Stomach (tissue), 9 donors: ENCODE measurements around the gene ETS1. TPM values are rescaled to one million over a fixed set of nuclear protein-coding genes. Genes with fewer than 3 reads are reported as not detected.

Experiments
- DNase-seq, 2 donors: peaks; one replicate each; pipeline versions ENCODE4 v3.0.0 to v3.0.0-alpha.2; 2013 to 2019
- H3K27ac ChIP-seq, 5 donors: fragments of 200-600 bp in 4 of 5; sonication (generic) in 4 of 5; one replicate each; pipeline ENCODE4 v1.5.1; 2013 to 2019; ENCODE audit warnings: mild to moderate bottlenecking in 1 of 5, moderate library complexity in 1 of 5
- H3K27me3 ChIP-seq, 3 donors: fragments of 200-600 bp; sonication (generic); one replicate each; pipeline ENCODE4 v1.5.1; 2017 to 2019; ENCODE audit warnings: mixed run types in 1 of 3
- H3K36me3 ChIP-seq, 4 donors: fragments of 200-600 bp; sonication (generic); 1 replicate in 3 of 4; 2 replicates in 1 of 4; pipeline ENCODE4 v1.5.1; 2016 to 2019
- H3K4me1 ChIP-seq, 4 donors: fragments of 200-600 bp; sonication (generic); one replicate each; pipeline ENCODE4 v1.5.1; 2016 to 2019
- H3K4me3 ChIP-seq, 4 donors: fragments of 200-600 bp; sonication (generic) in 3 of 4; one replicate each; pipeline ENCODE4 v1.5.1; 2016 to 2019; ENCODE audit warnings: mild to moderate bottlenecking in 1 of 4
- H3K9me3 ChIP-seq, 4 donors: fragments of 200-600 bp; sonication (generic); one replicate each; pipeline ENCODE4 v1.5.1; 2016 to 2019
- CTCF ChIP-seq, 7 experiments: fragments of 450-650 bp in 4 of 7; fragments of 200-600 bp in 3 of 7; sonication (generic) in 3 of 7; IDR thresholded peaks; one replicate each; pipeline ENCODE4 v1.5.1; 2016 to 2019; ENCODE audit warnings: antibody characterized with exemption in 7 of 7, control low read depth in 2 of 7, mild to moderate bottlenecking in 1 of 7
- EP300 ChIP-seq: sonication (generic); formaldehyde crosslinking; IDR thresholded peaks from one replicate; pipeline ENCODE4 v1.6.1; 2017; ENCODE audit warnings: antibody characterized with exemption
- POLR2A ChIP-seq, 4 donors: fragments of 450-650 bp; IDR thresholded peaks; one replicate each; pipeline ENCODE4 v1.6.1; 2016; ENCODE audit warnings: antibody characterized with exemption in 4 of 4, control low read depth in 2 of 4, mild to moderate bottlenecking in 1 of 4, moderate library complexity in 1 of 4
- POLR2AphosphoS5 ChIP-seq, 3 donors: sonication (generic); formaldehyde crosslinking; IDR thresholded peaks; one replicate each; pipeline ENCODE4 v1.6.1; 2016; ENCODE audit warnings: antibody characterized with exemption in 3 of 3
- WGBS, 5 donors: extraction: QIAGEN DNeasy Blood & Tissue Kit in 3 of 5; methylation state at CpG; one replicate each; pipeline versions ENCODE4 v1.1.5 to v1.1.7; 2013 to 2018; 5-methylcytosine and 5-hydroxymethylcytosine counted together
- intact Hi-C: fragments of 100-400 bp; cut with DNase I; formaldehyde crosslinking; loops from one replicate; pipeline ENCODE4 v1.15.1; 2023; ENCODE audit warnings: low total_unique reads
- polyA plus RNA-seq, 3 donors: library from polyadenylated mRNA; stranded (reverse); fragments of 200-250 nt; gene quantifications; one replicate each; pipeline ENCODE4 v1.2.3, GENCODE V29; 2013
- total RNA-seq, 5 donors: library from RNA; depleted of rRNA; stranded (reverse); fragments of >200 nt; gene quantifications; one replicate each; pipeline versions ENCODE4 v1.1.0 to v1.2.3, GENCODE V29; 2014 to 2016
- donor health status: healthy with polysubstance abuse.
- donor health status: Bipolar disorder and iron deficiency.
- donor health status: healthy.

ETS1 gene
- total and polyA plus RNA-seq, 8 donors, result 7.0 to 72.5 (median 22.5) TPM

- no peaks in the 10 kb centered on the region for H3K4me1 ChIP-seq
- no peak for TF ChIP-seq POLR2A (IDR thresholded peaks at IDR 0.05)
- no peak for TF ChIP-seq EP300
- no peak for TF ChIP-seq POLR2AphosphoS5 (IDR thresholded peaks at IDR 0.05)
- TF ChIP-seq CTCF (IDR thresholded peaks at IDR 0.05), result no peak
- H3K27me3 ChIP-seq, result peaks cover 0 to under 1% (median 0%) of the 10 kb centered on the region in 3 donors
- 71 to 88% (median 73%) methylated on average over 1 of the region's 1 CpG for WGBS, 5 donors
- H3K36me3 ChIP-seq, result no peaks in the 10 kb centered on the region
- DNase-seq, result no peak
- H3K4me3 ChIP-seq, result no peak overlapping the region
- no peak overlapping the region for H3K27ac ChIP-seq
- intact Hi-C loops, result no loop called here
- no peaks in the 10 kb centered on the region for H3K9me3 ChIP-seq
These were observed 11.3 kb upstream of the ETS1 start for GRCh38 chr11:128598506-128599150.

GRCh38 chr11:128598096-128598495 is 10.7 kb upstream of the ETS1 start:
- Histone ChIP-seq H3K27ac (no peak overlapping the region), H3K27me3 (peaks cover 0 to 6% (median 0%) of the 10 kb centered on the region in 3 donors), H3K36me3 (no peaks in the 10 kb centered on the region), H3K4me1 (no peaks in the 10 kb centered on the region), H3K4me3 (no peak overlapping the region), H3K9me3 (no peaks in the 10 kb centered on the region)
- intact Hi-C loops, result no loop called here
- 70 to 79% (median 76%) methylated on average over 4 of the region's 4 CpGs for WGBS, 5 donors
- no peak for TF ChIP-seq EP300
- TF ChIP-seq POLR2A (IDR thresholded peaks at IDR 0.05), result no peak
- TF ChIP-seq CTCF (IDR thresholded peaks at IDR 0.05), result no peak
- TF ChIP-seq POLR2AphosphoS5 (IDR thresholded peaks at IDR 0.05), result no peak
- DNase-seq, result no peak

GRCh38 chr11:128597209-128597608 is 9.9 kb upstream of the ETS1 start:
- DNase-seq, result no peak
- no peak overlapping the region for H3K27ac ChIP-seq
- no peak overlapping the region for H3K4me3 ChIP-seq
- H3K36me3 ChIP-seq, result no peaks in the 10 kb centered on the region
- 89 to 96% (median 92%) methylated on average over 2 of the region's 2 CpGs for WGBS, 5 donors
- intact Hi-C loops, result no loop called here
- no peaks in the 10 kb centered on the region for H3K4me1 ChIP-seq
- H3K9me3 ChIP-seq, result no peaks in the 10 kb centered on the region
- TF ChIP-seq POLR2A (IDR thresholded peaks at IDR 0.05), result no peak
- no peak for TF ChIP-seq EP300
- no peak for TF ChIP-seq POLR2AphosphoS5 (IDR thresholded peaks at IDR 0.05)
- no peak for TF ChIP-seq CTCF (IDR thresholded peaks at IDR 0.05)
- H3K27me3 ChIP-seq, result peaks cover 0 to 10% (median 0%) of the 10 kb centered on the region in 3 donors

- Histone ChIP-seq H3K4me1 (no peaks in the 10 kb centered on the region), H3K9me3 (no peaks in the 10 kb centered on the region), H3K27me3 (peaks cover 0 to 12% (median 0%) of the 10 kb centered on the region in 3 donors), H3K27ac (no peak overlapping the region), H3K36me3 (no peaks in the 10 kb centered on the region), H3K4me3 (no peak overlapping the region)
- TF ChIP-seq POLR2AphosphoS5 (IDR thresholded peaks at IDR 0.05) (no peak), CTCF (IDR thresholded peaks at IDR 0.05) (no peak), POLR2A (IDR thresholded peaks at IDR 0.05) (no peak), EP300 (no peak)
- WGBS, 5 donors, result 79 to 94% (median 91%) methylated on average over 2 of the region's 2 CpGs
- no peak for DNase-seq
- intact Hi-C loops, result no loop called here
These were observed 8.9 kb upstream of the ETS1 start for GRCh38 chr11:128596250-128596649.
